OCI-LY1 (cell line): Measurements from ENCODE around the gene CTU1.

Source experiments
- H2AFZ ChIP-seq: fragments of 200-600 bp; sonication (generic), shearing (Covaris generic); 2 replicates; pipeline ENCODE4 v1.6.0; 2014; ENCODE audit warnings: antibody characterized with exemption, mild to moderate bottlenecking, low read length
- H3F3A ChIP-seq: fragments of 200-600 bp; sonication (generic), shearing (Covaris generic); 2 replicates; pipeline ENCODE4 v1.6.0; 2014; ENCODE audit warnings: mild to moderate bottlenecking, antibody characterized with exemption, low read length, moderate library complexity; ENCODE audit not compliant: insufficient read depth
- H3K27ac ChIP-seq: fragments of 200-600 bp; sonication (generic); 2 replicates; pipeline ENCODE4 v1.5.1; 2014; ENCODE audit warnings: low read length, mixed run types, mild to moderate bottlenecking, low read depth; ENCODE audit not compliant: poor library complexity, severe bottlenecking
- H3K27me3 ChIP-seq: fragments of 200-600 bp; sonication (generic); 2 replicates; pipeline ENCODE4 v1.6.0; 2014; ENCODE audit warnings: antibody characterized with exemption, mild to moderate bottlenecking, low read length, moderate library complexity; ENCODE audit not compliant: insufficient read depth
- H3K36me3 ChIP-seq: fragments of 200-600 bp; sonication (generic); 2 replicates; pipeline ENCODE4 v1.6.1; 2014; ENCODE audit warnings: mild to moderate bottlenecking, antibody characterized with exemption, low read length, moderate library complexity, mixed read lengths; ENCODE audit not compliant: insufficient read depth
- H3K4me1 ChIP-seq: fragments of 200-600 bp; sonication (generic); 2 replicates; pipeline ENCODE4 v1.5.1; 2014; ENCODE audit warnings: mild to moderate bottlenecking, low read length, moderate library complexity; ENCODE audit not compliant: insufficient read depth, severe bottlenecking
- H3K4me2 ChIP-seq: fragments of 200-600 bp; sonication (generic), shearing (Covaris generic); 2 replicates; pipeline ENCODE4 v1.6.1; 2014; ENCODE audit warnings: low read length
- H3K4me3 ChIP-seq: fragments of 200-600 bp; sonication (generic); 2 replicates; pipeline ENCODE4 v1.5.1; 2014; ENCODE audit warnings: low read length, low read depth, mild to moderate bottlenecking, mixed read lengths; ENCODE audit not compliant: poor library complexity, severe bottlenecking
- H3K79me2 ChIP-seq: fragments of 200-600 bp; shearing (Covaris generic); 2 replicates; pipeline ENCODE4 v1.6.1; 2016; ENCODE audit warnings: mixed run types, low read length, mixed read lengths; ENCODE audit not compliant: insufficient read depth
- H3K9ac ChIP-seq: fragments of 200-600 bp; sonication (generic), shearing (Covaris generic); 2 replicates; pipeline ENCODE4 v1.6.1; 2014; ENCODE audit warnings: mild to moderate bottlenecking, low read length, mixed read lengths
- H3K9me2 ChIP-seq: fragments of 200-600 bp; sonication (generic), shearing (Covaris generic); 2 replicates; pipeline ENCODE4 v1.6.1; 2014; ENCODE audit warnings: low read depth, mild to moderate bottlenecking, low read length, mixed read lengths
- H3K9me3 ChIP-seq: fragments of 200-600 bp; shearing (Covaris generic); 2 replicates; pipeline ENCODE4 v1.6.1; 2014; ENCODE audit warnings: low read length, mixed read lengths
- H4K20me1 ChIP-seq: fragments of 200-600 bp; sonication (generic), shearing (Covaris generic); 2 replicates; pipeline ENCODE4 v1.6.0; 2016; ENCODE audit warnings: mild to moderate bottlenecking, low read length; ENCODE audit not compliant: insufficient read depth
- EZH2 ChIP-seq: fragments of 200-600 bp; sonication (generic), shearing (Covaris generic); IDR thresholded peaks from 2 replicates; pipeline ENCODE4 v1.8.0; 2017; ENCODE audit warnings: borderline replicate concordance, mixed run types, mild to moderate bottlenecking, antibody characterized with exemption, low read length, moderate library complexity, mixed read lengths
- TF ChIP-seq, protein P1 (sequence below): fragments of 200-600 bp; sonication (generic), shearing (Covaris generic); IDR thresholded peaks from 2 replicates; pipeline ENCODE4 v1.5.1; 2017; ENCODE audit warnings: mild to moderate bottlenecking, antibody characterized with exemption, low read length, moderate library complexity, mixed read lengths

The CTU1 gene

DNA sequence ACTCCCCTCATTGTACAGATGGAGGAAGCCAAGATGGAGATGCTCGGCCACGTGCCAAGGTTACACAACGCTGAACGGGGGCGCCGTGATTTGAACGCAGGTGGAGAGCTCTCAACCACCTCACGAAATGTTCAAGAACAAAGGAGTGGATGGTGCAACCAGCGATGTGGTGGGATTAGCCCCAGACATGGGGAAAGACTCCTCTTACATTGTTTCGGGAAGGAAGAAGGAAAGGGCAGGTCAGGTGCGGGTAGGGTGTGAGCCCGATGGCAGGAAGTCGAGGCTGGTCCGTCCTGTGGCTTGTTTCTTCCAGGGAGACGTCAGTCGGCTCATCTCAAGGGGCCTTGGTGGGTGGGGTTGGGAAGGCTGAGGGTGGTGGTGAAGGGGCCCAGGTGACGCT lies 18.4 kb downstream of the CTU1 start:
- H3K9ac ChIP-seq, result no peak overlapping the region
- no peaks in the 10 kb centered on the region for H3K79me2 ChIP-seq

GRCh38 chr19:51086153-51086850 lies 21.9 kb downstream of the CTU1 start:
- Histone ChIP-seq H3K9me3 (no peaks in the 10 kb centered on the region), H3K9ac (no peak overlapping the region), H2AFZ (no peak overlapping the region), H4K20me1 (no peaks in the 10 kb centered on the region), H3K4me2 (no peak overlapping the region), H3K27ac (no peak overlapping the region), H3K79me2 (no peaks in the 10 kb centered on the region), H3K4me1 (no peaks in the 10 kb centered on the region), H3K36me3 (no peaks in the 10 kb centered on the region), H3F3A (no peaks in the 10 kb centered on the region), H3K27me3 (no peaks in the 10 kb centered on the region), H3K9me2 (no peaks in the 10 kb centered on the region), H3K4me3 (no peak overlapping the region)
- TF ChIP-seq EZH2, result no peak
- TF ChIP-seq, protein P1, sequence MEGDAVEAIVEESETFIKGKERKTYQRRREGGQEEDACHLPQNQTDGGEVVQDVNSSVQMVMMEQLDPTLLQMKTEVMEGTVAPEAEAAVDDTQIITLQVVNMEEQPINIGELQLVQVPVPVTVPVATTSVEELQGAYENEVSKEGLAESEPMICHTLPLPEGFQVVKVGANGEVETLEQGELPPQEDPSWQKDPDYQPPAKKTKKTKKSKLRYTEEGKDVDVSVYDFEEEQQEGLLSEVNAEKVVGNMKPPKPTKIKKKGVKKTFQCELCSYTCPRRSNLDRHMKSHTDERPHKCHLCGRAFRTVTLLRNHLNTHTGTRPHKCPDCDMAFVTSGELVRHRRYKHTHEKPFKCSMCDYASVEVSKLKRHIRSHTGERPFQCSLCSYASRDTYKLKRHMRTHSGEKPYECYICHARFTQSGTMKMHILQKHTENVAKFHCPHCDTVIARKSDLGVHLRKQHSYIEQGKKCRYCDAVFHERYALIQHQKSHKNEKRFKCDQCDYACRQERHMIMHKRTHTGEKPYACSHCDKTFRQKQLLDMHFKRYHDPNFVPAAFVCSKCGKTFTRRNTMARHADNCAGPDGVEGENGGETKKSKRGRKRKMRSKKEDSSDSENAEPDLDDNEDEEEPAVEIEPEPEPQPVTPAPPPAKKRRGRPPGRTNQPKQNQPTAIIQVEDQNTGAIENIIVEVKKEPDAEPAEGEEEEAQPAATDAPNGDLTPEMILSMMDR, result no peak

More for the DNA sequence above, 18.4 kb downstream of the CTU1 start:
- H3K27me3 ChIP-seq, result no peaks in the 10 kb centered on the region
- TF ChIP-seq EZH2, result no peak
- TF ChIP-seq, protein P1, result no peak
- no peaks in the 10 kb centered on the region for H3K9me3 ChIP-seq
- no peaks in the 10 kb centered on the region for H3K9me2 ChIP-seq
- H3K4me1 ChIP-seq, result no peaks in the 10 kb centered on the region
- H3K36me3 ChIP-seq, result no peaks in the 10 kb centered on the region
- H3F3A ChIP-seq, result no peaks in the 10 kb centered on the region
- no peak overlapping the region for H3K27ac ChIP-seq
- no peak overlapping the region for H3K4me3 ChIP-seq
- no peak overlapping the region for H2AFZ ChIP-seq
- no peak overlapping the region for H3K4me2 ChIP-seq
- H4K20me1 ChIP-seq, result no peaks in the 10 kb centered on the region

- Histone ChIP-seq H3K4me1 (no peaks in the 10 kb centered on the region), H3K36me3 (no peaks in the 10 kb centered on the region), H3K27me3 (no peaks in the 10 kb centered on the region), H3K79me2 (no peaks in the 10 kb centered on the region), H3K9me3 (no peaks in the 10 kb centered on the region), H3F3A (no peaks in the 10 kb centered on the region), H3K27ac (no peak overlapping the region), H3K4me3 (no peak overlapping the region), H3K9me2 (no peaks in the 10 kb centered on the region), H3K9ac (no peak overlapping the region), H4K20me1 (no peaks in the 10 kb centered on the region), H3K4me2 (no peak overlapping the region), H2AFZ (no peak overlapping the region)
- TF ChIP-seq, protein P1, result no peak
- no peak for TF ChIP-seq EZH2
Measured at GRCh38 chr19:51084505-51084904, 23.7 kb downstream of the CTU1 start.
